T-helper 2 cell treated with Interferon-gamma antibody and Interleukin-4, amounts not matched to agents 100 ng/mL and 5 ng/mL, for 36 hours (primary cell): ENCODE data around the gene MTOR. TPM values are rescaled to one million over a fixed set of nuclear protein-coding genes. Genes with fewer than 3 reads are reported as not detected.

ENCODE experiments used
- intact Hi-C: fragments of 100-400 bp; cut with micrococcal nuclease; formaldehyde crosslinking; loops from one replicate; pipeline ENCODE4 v1.15.1; 2023
- total RNA-seq: library from RNA; stranded (reverse); gene quantifications from 2 replicates; pipeline ENCODE4 v1.2.3, GENCODE V29; 2022

The MTOR gene
- total RNA-seq, 1 donor from 2014 or later, result 49.9 TPM

DNA sequence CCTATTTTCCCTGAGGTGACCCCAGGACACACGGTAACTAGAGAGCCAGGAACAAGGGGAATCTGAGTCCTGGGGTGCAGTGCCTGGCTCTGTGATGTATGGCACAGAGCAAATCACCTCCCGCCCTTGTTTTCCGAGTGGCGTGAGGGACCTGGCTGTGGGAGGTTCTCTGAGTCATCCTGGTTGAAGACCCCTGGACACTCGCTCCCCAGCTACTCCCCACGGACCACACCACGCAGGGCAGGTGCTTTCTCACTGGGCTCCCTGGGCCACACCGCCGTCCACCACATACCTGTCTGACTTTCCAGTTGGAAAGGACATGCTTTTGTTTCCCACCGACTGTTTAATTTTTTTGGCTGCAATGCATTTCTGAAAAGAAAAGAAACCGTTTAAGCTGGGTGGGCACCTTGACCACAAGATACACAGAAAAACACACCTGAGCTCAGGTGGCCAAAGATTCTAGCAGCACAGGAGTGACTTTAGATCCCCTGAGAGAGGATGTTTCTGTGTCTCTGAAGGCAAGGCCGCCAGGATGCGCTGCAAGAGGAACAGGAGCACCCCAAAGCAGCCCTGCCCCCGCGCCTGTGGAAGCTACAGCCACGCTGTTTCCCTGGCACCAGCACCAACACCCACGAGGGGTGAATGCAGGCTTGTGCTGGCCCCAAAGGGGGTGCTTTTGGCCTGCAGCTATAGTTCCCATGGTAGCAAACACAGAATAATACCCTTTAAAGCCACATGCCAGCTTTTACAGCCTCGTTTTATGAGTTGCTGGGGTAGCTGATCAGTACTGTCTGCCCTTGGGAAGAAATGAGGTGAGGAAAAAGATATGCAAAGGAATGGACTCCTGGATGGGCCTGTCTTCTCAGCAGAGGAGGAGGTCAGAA lies 194.4 kb downstream of the MTOR start:
- intact Hi-C loops, result no loop called here

DNA sequence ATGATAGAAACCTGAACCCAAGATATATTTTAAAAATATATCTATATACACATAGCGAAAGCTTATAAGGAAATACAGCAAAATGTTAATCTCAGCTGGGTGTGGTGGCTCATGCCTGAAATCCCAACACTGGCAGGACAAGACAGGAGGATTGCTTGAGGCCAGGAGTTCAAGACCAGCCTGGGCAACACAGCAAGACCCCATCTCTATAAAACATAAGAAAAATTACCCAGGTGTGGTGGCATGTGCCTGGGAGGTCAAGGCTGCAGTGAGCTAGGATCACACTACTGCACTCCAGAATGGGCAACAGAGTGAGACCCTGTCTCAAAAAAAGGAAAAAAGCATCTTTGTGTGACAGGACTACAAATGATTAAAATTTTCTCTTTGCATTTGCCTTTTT lies 196.6 kb downstream of the MTOR start:
- intact Hi-C loops, result no loop called here

GRCh38 chr1:11064942-11065341 lies 197.4 kb downstream of the MTOR start:
- intact Hi-C loops, result loop anchor here (5.0 kb wide), 1 partner anchor 737 kb away; no protein-coding TSS in a partner anchor

DNA sequence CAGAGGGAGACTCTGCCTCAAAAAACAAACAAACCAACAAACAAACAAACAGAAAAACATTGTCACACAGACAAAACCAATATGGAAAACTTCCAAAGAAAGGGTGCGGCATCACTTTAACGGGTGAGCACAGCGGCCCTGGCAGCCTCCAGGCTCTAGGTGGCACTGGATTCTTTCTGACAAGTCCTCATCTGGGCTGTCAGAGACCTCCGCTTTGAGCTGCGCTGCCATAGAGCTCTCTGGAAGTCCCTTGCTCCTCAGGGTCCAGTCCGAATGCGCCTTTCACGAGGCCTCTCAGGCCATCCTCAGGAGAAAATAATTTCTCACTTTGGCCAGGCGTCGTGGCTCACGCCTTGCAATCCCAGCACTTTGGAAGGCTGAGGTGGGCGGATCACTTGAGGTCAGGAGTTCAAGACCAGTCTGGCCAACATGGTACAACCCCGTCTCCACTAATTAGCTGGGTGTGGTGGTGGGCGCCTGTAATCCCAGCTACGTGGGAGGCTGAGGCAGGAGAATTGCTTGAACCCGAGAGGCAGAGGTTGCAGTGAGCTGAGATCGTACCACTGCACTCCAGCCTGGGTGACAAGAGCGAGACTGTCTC lies 198.3 kb downstream of the MTOR start:
- intact Hi-C loops, result loop anchor here (5.0 kb wide), 1 partner anchor 738 kb away; no protein-coding TSS in a partner anchor

DNA sequence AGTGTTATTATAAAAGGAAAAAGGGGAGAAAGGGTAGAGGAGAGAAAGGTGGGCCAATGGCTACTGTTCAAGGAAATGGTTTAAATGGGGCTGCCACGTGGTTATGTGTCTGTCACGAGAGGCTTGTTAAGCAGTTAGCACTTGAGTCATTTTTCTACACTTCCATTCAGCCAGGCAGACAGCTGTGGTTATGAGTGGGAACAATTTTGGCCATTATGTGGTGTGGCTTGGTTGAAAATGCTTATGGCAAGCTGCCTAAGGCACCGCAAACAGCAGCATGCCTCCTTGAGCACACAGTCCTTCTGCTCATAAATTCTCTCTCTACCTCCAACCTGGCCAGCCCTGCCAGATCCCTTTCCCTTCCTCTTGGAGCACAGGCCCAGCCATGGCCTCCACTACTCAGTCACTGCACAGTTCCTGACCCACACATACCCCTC lies 199.4 kb downstream of the MTOR start:
- intact Hi-C loops, result loop anchor here (5.0 kb wide), 1 partner anchor 739 kb away; no protein-coding TSS in a partner anchor

DNA sequence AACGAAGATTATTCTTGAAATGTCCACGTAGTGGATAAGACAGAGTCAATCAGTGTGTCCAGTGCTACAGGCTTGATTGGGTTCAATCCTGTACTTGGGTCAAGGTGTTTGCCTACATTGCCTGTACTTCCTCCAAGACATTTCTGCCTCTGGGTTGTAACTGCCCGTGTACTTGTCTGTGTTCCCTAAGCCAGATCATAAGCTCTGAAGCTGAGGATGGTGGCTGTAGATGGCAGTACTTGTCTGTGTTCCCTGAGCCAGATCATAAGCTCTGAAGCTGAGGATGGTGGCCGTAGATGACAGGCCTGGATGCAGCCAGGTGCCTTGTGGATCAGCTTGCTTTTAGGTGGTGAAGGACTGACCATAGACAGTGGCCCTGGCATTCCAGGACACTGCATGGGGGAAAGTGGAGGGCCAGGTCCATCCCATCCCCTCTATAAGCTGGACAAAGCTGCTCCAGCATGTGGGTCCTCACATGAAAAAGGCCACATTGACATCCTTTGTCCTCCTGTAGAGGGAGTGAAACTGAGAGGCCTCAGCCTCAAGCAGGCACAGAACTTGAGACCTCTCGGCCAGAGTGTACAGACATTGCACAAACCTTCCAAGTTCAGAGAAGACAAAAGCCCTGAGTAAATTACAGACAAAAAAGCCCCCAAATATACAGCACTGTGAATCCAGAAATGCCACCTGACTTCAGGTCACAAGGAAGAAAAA lies 200.5 kb downstream of the MTOR start:
- intact Hi-C loops, result loop anchor here (2.0 to 5.0 kb wide), 2 partner anchors 37 to 740 kb away; partner anchors contain the start of gene EXOSC10

DNA sequence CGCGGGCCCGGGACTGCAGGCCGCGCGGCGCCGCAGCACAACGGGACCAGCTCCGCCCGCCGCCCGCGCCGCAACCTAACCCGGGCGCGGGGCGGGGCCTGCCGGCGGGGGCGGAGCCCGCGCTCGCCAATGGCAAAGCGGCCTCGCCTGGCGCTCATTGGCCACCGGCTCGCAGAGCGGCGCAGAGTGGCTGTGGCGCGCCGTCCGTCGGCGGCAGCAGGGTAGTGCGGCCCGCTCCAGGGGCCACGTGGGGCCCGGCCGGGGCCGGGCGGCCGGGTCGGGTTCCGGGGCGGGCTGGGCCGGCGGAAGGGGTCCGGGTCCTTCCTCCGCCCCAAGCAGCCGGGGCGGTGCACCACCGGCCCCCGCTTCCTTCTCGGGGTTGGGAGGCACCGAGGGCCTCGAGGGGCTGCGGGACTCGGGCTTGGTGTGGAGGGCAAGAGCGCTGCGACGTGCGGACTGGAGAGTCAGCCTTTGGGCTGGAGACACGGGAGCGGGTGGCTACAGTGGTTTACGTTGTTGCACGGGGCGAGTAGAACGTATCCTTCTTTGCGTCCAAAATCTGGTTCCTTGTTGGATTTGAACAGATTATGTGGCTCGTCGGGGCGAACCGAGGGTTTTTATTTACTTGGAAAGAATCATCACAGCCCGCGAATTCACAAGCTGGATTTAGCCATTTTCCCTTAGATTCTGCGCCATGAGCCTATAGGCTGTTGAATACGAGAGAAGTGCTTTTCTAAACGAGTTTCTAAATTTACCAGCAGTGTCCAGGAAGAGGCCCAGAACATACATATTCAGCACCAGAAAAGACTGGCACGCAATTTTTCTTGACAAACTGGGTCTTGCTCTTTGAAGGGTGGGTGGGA lies 202.2 kb downstream of the MTOR start, which contains the start of gene SRM:
SRM (minus strand) TSS at position 51 of the 863 bp plus-strand sequence. CDS start 75 bp downstream, outside the sequence.
- intact Hi-C loops, result loop anchor here (1.0 to 5.0 kb wide), 3 partner anchors 23 to 742 kb away; partner anchors contain the start of gene EXOSC10

DNA sequence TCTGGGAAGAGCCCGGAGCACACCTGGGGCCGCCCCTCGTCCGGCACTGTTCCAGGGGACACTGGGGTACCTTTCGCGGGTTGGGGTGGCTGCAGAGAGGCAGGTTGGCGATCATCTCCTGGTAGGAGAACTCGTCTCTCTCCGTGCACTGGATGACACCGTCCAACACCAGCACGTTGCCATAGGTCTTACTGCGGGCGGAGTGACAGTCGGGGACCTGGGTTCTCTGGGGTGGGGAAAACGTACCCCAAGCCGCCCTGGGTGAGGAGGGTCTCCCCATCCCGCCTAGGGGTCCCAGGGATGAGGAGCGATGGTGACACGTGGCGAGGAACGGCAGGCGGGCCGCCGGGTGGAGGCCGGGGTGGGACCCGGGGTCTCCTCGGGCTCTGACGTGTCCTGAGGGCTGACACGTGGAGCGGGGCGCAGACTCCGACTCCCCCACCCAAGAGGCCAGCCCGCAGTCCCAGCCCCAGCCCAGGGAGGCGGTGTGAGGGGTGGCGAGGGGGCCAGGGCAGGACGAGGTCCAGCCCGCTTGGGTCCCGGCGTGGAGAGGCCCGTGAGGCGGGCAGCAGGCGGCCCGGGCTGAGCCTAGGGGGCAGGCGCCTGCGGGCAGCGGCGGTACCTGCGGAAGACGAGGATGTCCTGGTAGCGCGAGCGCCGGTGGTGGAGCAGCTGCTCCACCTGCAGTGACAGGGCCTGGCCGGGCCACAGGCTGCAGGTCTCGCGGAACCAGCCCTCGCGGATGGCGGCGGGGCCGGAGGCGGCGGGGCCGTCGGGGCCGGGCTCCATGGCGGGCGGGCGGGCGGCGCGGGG lies 203.0 kb downstream of the MTOR start:
- intact Hi-C loops, result no loop called here

- intact Hi-C loops, result no loop called here
These were observed 203.7 kb downstream of the MTOR start for GRCh38 chr1:11058595-11059154.

DNA sequence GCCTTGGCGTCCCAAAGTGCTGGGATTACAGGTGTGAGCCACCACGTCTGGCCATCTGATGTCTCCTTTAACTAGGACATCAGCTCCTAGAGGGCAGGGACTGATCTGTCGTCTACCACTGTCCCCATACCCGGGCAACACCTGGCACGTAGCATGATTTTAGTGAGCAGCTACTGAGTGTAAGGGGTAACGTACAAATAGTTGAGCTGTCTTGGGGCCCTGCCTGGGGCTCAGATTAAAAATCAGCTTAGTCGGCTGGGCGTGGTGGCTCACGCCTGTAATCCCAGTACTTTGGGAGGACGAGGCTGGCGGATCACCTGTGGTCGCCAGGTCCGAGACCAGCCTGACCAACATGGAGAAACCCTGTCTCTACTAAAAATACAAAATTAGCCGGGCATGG lies 204.3 kb downstream of the MTOR start:
- intact Hi-C loops, result no loop called here

DNA sequence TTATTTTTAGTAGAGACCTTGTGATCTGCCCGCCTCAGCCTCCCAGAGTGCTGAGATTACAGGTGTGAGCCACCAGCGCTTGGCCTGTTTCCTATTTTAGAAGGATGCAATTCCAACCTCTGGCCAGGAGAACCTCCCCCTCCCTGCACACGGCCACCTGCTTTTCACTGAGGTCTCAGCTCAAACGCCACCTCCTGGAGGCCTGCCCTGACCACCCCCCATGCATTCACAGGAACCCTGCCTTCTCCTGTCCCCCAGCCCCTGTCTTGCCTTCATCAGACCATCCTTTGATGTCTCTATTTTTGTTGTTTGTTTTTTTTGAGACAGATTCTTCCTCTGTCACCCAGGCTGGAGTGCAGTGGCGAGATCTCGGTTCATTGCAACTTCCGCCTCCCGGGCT lies 204.9 kb downstream of the MTOR start:
- intact Hi-C loops, result no loop called here

Other genes with a start within 250 kb of the MTOR start
- gene TARDBP, start 249.9 kb downstream of the MTOR start, total RNA-seq, result 183 and 190 TPM in 2 replicates
- 0.09 and 0.18 TPM in 2 replicates for gene MASP2, start 215.3 kb downstream of the MTOR start, total RNA-seq
- 146 and 151 TPM in 2 replicates for gene SRM, start 202.5 kb downstream of the MTOR start, total RNA-seq
- gene EXOSC10, start 162.7 kb downstream of the MTOR start, total RNA-seq, result 86.0 and 91.0 TPM in 2 replicates
- gene ANGPTL7, start 73.2 kb downstream of the MTOR start, total RNA-seq, result not detected in 2 replicates
- gene UBIAD1, start 10.6 kb upstream of the MTOR start, total RNA-seq, result 29.2 and 31.3 TPM in 2 replicates
- 0.34 and 0.50 TPM in 2 replicates for gene DISP3, start 216.6 kb upstream of the MTOR start, total RNA-seq